IMR-90 (cell line): ENCODE data around the gene ZNF362. TPM values are rescaled to one million over a fixed set of nuclear protein-coding genes. Genes with fewer than 3 reads are reported as not detected.

ENCODE experiments used
- ATAC-seq: fragments of 200-7000 bp; cut with Tn5 transposase; 2 replicates; pipeline ENCODE4 v1.9.1; 2020; ENCODE audit warnings: low read depth, mild to moderate bottlenecking, moderate library complexity
- BruUV-seq: library from RNA; stranded (reverse); fragments of 400-500 nt; replicated peaks from 2 replicates; lab custom pipeline; 2021; lab: Mats Ljungman, UMichigan
- CTCF ChIA-PET: fragments of 300-600 bp; formaldehyde crosslinking; extraction: SDS; loops from one replicate; lab custom pipeline; 2021; ENCODE audit warnings: antibody characterized with exemption; lab: Yijun Ruan, JAX
- POLR2A ChIA-PET: fragments of 300-600 bp; sonication (Branson Sonifier 250); formaldehyde crosslinking; loops from one replicate; lab custom pipeline; 2022; ENCODE audit warnings: antibody characterized with exemption; ENCODE audit not compliant: unreplicated experiment; lab: Charles Lee
- DNase-seq: peaks from one replicate; pipeline ENCODE4 v3.0.0; 2013
- H2AFZ ChIP-seq: replicated peaks from 2 replicates; pipeline ENCODE3; 2013; ENCODE audit warnings: low read length, mild to moderate bottlenecking; ENCODE audit not compliant: poor library complexity
- H2AK5ac ChIP-seq: 2 replicates; pipeline ENCODE4 v1.6.1; 2013; ENCODE audit warnings: low read depth, low read length, inconsistent platforms
- H2AK9ac ChIP-seq: replicated peaks from 2 replicates; pipeline ENCODE3; 2013; ENCODE audit warnings: mild to moderate bottlenecking, low read depth, low read length, moderate library complexity; ENCODE audit not compliant: poor library complexity
- H2BK120ac ChIP-seq: 2 replicates; pipeline ENCODE4 v1.6.1; 2013; ENCODE audit warnings: low read depth, low read length, inconsistent platforms
- H2BK15ac ChIP-seq: 3 replicates; pipeline ENCODE4 v1.6.1; 2013; ENCODE audit warnings: low read depth, low read length, inconsistent platforms
- H2BK20ac ChIP-seq: 2 replicates; pipeline ENCODE4 v1.6.1; 2013; ENCODE audit warnings: low read depth, mild to moderate bottlenecking, inconsistent platforms, low read length, moderate library complexity
- H2BK5ac ChIP-seq: 2 replicates; pipeline ENCODE4 v1.6.1; 2013; ENCODE audit warnings: mild to moderate bottlenecking, low read depth, low read length, inconsistent platforms; ENCODE audit not compliant: poor library complexity, severe bottlenecking
- H3K14ac ChIP-seq: replicated peaks from 2 replicates; pipeline ENCODE4 v1.6.1; 2013; ENCODE audit warnings: low read depth, low read length, inconsistent platforms
- H3K18ac ChIP-seq: 2 replicates; pipeline ENCODE4 v1.6.1; 2013; ENCODE audit warnings: low read depth, low read length, control low read depth
- H3K23ac ChIP-seq: 2 replicates; pipeline ENCODE4 v1.6.1; 2013; ENCODE audit warnings: low read depth, low read length, inconsistent platforms
- H3K27ac ChIP-seq: 2 replicates; pipeline ENCODE4 v1.5.1; 2013; ENCODE audit warnings: mild to moderate bottlenecking, control low read depth, low read length; ENCODE audit not compliant: insufficient read depth
- H3K27me3 ChIP-seq: 2 replicates; pipeline ENCODE4 v1.6.1; 2013; ENCODE audit warnings: low read length; ENCODE audit not compliant: control insufficient read depth, insufficient read depth
- H3K36me3 ChIP-seq: 2 replicates; pipeline ENCODE4 v1.6.1; 2013; ENCODE audit warnings: low read length, mixed read lengths; ENCODE audit not compliant: control insufficient read depth, insufficient read depth
- H3K4ac ChIP-seq: 2 replicates; pipeline ENCODE4 v1.6.1; 2013; ENCODE audit warnings: low read depth, low read length, inconsistent platforms
- H3K4me1 ChIP-seq: 2 replicates; pipeline ENCODE4 v1.6.1; 2013; ENCODE audit warnings: low read length, mixed read lengths; ENCODE audit not compliant: control insufficient read depth, insufficient read depth
- H3K4me2 ChIP-seq: 2 replicates; pipeline ENCODE4 v1.6.1; 2013; ENCODE audit warnings: low read depth, mild to moderate bottlenecking, control low read depth, low read length, moderate library complexity
- H3K4me3 ChIP-seq: 2 replicates; pipeline ENCODE4 v1.5.1; 2013; ENCODE audit warnings: low read depth, mild to moderate bottlenecking, control low read depth, low read length, moderate library complexity; ENCODE audit not compliant: insufficient read depth
- H3K56ac ChIP-seq: 2 replicates; pipeline ENCODE4 v1.6.1; 2013; ENCODE audit warnings: low read length, inconsistent platforms; ENCODE audit not compliant: insufficient read depth; ENCODE audit errors: extremely low read depth
- H3K79me1 ChIP-seq, 2 experiments: 2 replicates each; pipeline ENCODE4 v1.6.1; 2013; ENCODE audit warnings: low read length in 2 of 2, inconsistent platforms in 1 of 2, low read depth in 1 of 2
- H3K9ac ChIP-seq: 2 replicates; pipeline ENCODE4 v1.6.1; 2013; ENCODE audit warnings: low read depth, low read length, control low read depth
- H3K9me1 ChIP-seq: 2 replicates; pipeline ENCODE4 v1.6.1; 2013; ENCODE audit warnings: low read length, inconsistent platforms; ENCODE audit not compliant: insufficient read depth
- H3K9me3 ChIP-seq: 2 replicates; pipeline ENCODE4 v1.6.1; 2013; ENCODE audit warnings: low read length; ENCODE audit not compliant: control insufficient read depth, insufficient read depth
- H4K20me1 ChIP-seq: 2 replicates; pipeline ENCODE4 v1.6.1; 2013; ENCODE audit warnings: low read length, inconsistent platforms; ENCODE audit not compliant: insufficient read depth
- H4K5ac ChIP-seq: 2 replicates; pipeline ENCODE4 v1.6.1; 2013; ENCODE audit warnings: mild to moderate bottlenecking, low read depth, low read length, control low read depth
- H4K8ac ChIP-seq, 2 experiments: 2 replicates each; pipeline ENCODE4 v1.6.1; 2013; ENCODE audit warnings: low read depth in 2 of 2, low read length in 2 of 2, control low read depth in 1 of 2, inconsistent platforms in 1 of 2
- H4K91ac ChIP-seq: 2 replicates; pipeline ENCODE4 v1.6.1; 2013; ENCODE audit warnings: low read depth, low read length, inconsistent platforms; ENCODE audit not compliant: insufficient read depth
- CEBPB ChIP-seq: IDR thresholded peaks from 2 replicates; pipeline ENCODE4 v1.6.1; 2012; ENCODE audit warnings: low read depth, low read length, improper control_type of control experiment
- CHD1 ChIP-seq: IDR thresholded peaks from 2 replicates; pipeline ENCODE4 v1.6.1; 2012; ENCODE audit warnings: low read depth, low read length, improper control_type of control experiment
- RAD21 ChIP-seq: IDR thresholded peaks from 2 replicates; pipeline ENCODE4 v1.6.1; 2012; ENCODE audit warnings: low read length, improper control_type of control experiment
- WGBS, 2 experiments: methylation state at CpG; one replicate each; pipeline versions ENCODE4 v1.1.5 to v1.1.7; 2013; ENCODE audit warnings: missing lambda C conversion rate in 2 of 2; ENCODE audit not compliant: insufficient read length in 1 of 2; ENCODE audit errors: extremely low coverage in 2 of 2; 5-methylcytosine and 5-hydroxymethylcytosine counted together
- dilution Hi-C: fragments of 300-500 bp; cut with HindIII; formaldehyde crosslinking; loops from one replicate; pipeline ENCODE4 v1.14.3; 2018; ENCODE audit warnings: low sequenced_read_pairs; ENCODE audit not compliant: unreplicated experiment
- in situ Hi-C: fragments of 300-500 bp; cut with MboI; formaldehyde crosslinking; loops from 3 replicates; pipeline ENCODE4 v1.14.3; 2019; ENCODE audit warnings: low sequenced_read_pairs, inconsistent platforms, mixed read lengths
- intact Hi-C: fragments of 100-400 bp; cut with micrococcal nuclease; formaldehyde crosslinking; loops from 2 replicates; pipeline ENCODE4 v1.10.0; 2022
- polyA plus RNA-seq, 3 experiments: library from polyadenylated mRNA; depleted of rRNA; stranded (reverse); fragments of >200 nt; gene quantifications; 2 replicates each; pipeline ENCODE4 v1.2.3, GENCODE V29; 2012; ENCODE audit warnings: low replicate concordance in 1 of 3
- total RNA-seq: library from RNA; depleted of rRNA; stranded (reverse); fragments of >200 nt; gene quantifications from 2 replicates; pipeline ENCODE4 v1.2.3, GENCODE V29; 2012

Gene ZNF362
- total and polyA plus RNA-seq, 2 of the 4 experiments (the other 2 are of a cell fraction): 5.7 to 12.9 TPM

- H4K20me1 ChIP-seq: peaks cover 95% of the 10 kb centered on the region
- H3K56ac ChIP-seq: peak overlapping the region; percentile 28; the same call in 1 of the 2 replicates
- no peak overlapping the region for H2AK9ac ChIP-seq
- H3K36me3 ChIP-seq: peaks cover 26% of the 10 kb centered on the region
- 0 out of 2 replicates have a peak overlapping the region, but pooled peaks have one; percentile 10 for H4K5ac ChIP-seq
- H2AFZ ChIP-seq: no peak overlapping the region
- ChIA-PET CTCF (interaction anchor here (0.6 to 1.4 kb wide), 5 partner anchors 12 to 251 kb away, joined by 3 to 5 read pairs (median 3); partner anchors contain the start of gene A3GALT2), POLR2A (interaction anchor here (0.9 kb wide), 1 partner anchor 117 kb away, joined by 3 read pairs; no protein-coding TSS in a partner anchor)
- peak overlapping the region; percentile 2 for H3K9ac ChIP-seq
- peak overlapping the region; percentile 59 for H2AK5ac ChIP-seq
- H3K14ac ChIP-seq: peak overlapping the region; percentile 67
- H3K79me1 ChIP-seq: peaks cover 0 to 57% of the 10 kb centered on the region in 2 experiments; a peak in 2 of 4 replicates
- intact Hi-C loops: no loop called here
- no peaks in the 10 kb centered on the region for H3K27me3 ChIP-seq
- H3K23ac ChIP-seq: peak overlapping the region; percentile 85; the same call in 1 of the 2 replicates
- H3K4ac ChIP-seq: peak overlapping the region; percentile 68
- H2BK15ac ChIP-seq: 0 out of 3 replicates have a peak overlapping the region, but pooled peaks have one; percentile 16
- in situ Hi-C loops: no loop called here
- peak overlapping the region; percentile 27; the same call in 1 of the 2 replicates for H2BK20ac ChIP-seq
- no peak overlapping the region for H3K4me3 ChIP-seq
- BruUV-seq: no TSS peak
- peak overlapping the region; percentile 73 for H2BK5ac ChIP-seq
- peak overlapping the region; percentile 84 for H3K27ac ChIP-seq
- H3K4me2 ChIP-seq: peak overlapping the region; percentile 25
- peak overlapping the region; percentile 40 for H3K18ac ChIP-seq
- no peak overlapping the region; the same call in 1 of the 2 replicates for H4K91ac ChIP-seq
- DNase-seq (no peak), ATAC-seq (no peak)
- no peaks in the 10 kb centered on the region for H3K9me3 ChIP-seq
- peaks cover 39% of the 10 kb centered on the region for H3K9me1 ChIP-seq
- WGBS, 2 experiments: 60% methylated on average over 1 of the region's 2 CpGs; no CpG with 5 or more reads in 1 of the 2 experiments
- TF ChIP-seq CEBPB (no peak), RAD21 (no peak), CHD1 (no peak)
- dilution Hi-C loops: no loop called here
- H4K8ac ChIP-seq: peak overlapping the region; percentile 5 to 45; a peak in 2 of 4 replicates
- H2BK120ac ChIP-seq: no peak overlapping the region
- H3K4me1 ChIP-seq: peaks cover 53% of the 10 kb centered on the region
Measured at GRCh38 chr1:33339413-33339812, 83.1 kb downstream of the ZNF362 start.
